ACC112 (cell line): ENCODE data around the gene PHTF2.
A peak's percentile ranks its signal among the peaks of the same experiment; 100 is the strongest.

Experiments
- H2AFZ ChIP-seq: fragments of 200-600 bp; sonication (generic); one replicate; pipeline ENCODE4 v1.6.0; 2017; ENCODE audit warnings: antibody characterized with exemption, low read length; ENCODE audit not compliant: unreplicated experiment
- H3K27ac ChIP-seq: fragments of 200-600 bp; sonication (generic); 2 replicates; pipeline ENCODE4 v1.5.1; 2014; ENCODE audit warnings: low read depth, mild to moderate bottlenecking, antibody characterized with exemption, low read length, moderate library complexity
- H3K27me3 ChIP-seq: fragments of 200-600 bp; sonication (generic); 2 replicates; pipeline ENCODE4 v1.6.1; 2014; ENCODE audit warnings: mild to moderate bottlenecking, antibody characterized with exemption, low read length, moderate library complexity, mixed read lengths; ENCODE audit not compliant: insufficient read depth
- H3K36me3 ChIP-seq: fragments of 200-600 bp; sonication (generic); 2 replicates; pipeline ENCODE4 v1.6.1; 2016; ENCODE audit warnings: mild to moderate bottlenecking, antibody characterized with exemption, low read length, moderate library complexity, mixed read lengths; ENCODE audit not compliant: insufficient read depth
- H3K4me1 ChIP-seq: fragments of 200-600 bp; sonication (generic); one replicate; pipeline ENCODE4 v1.6.1; 2016; ENCODE audit warnings: low read length, mixed read lengths; ENCODE audit not compliant: insufficient read depth, unreplicated experiment, control insufficient read depth
- H3K4me3 ChIP-seq: fragments of 200-600 bp; sonication (generic); 2 replicates; pipeline ENCODE4 v1.5.1; 2014; ENCODE audit warnings: mild to moderate bottlenecking, low read depth, low read length
- H3K79me2 ChIP-seq: fragments of 200-600 bp; sonication (generic); one replicate; pipeline ENCODE4 v1.6.0; 2016; ENCODE audit warnings: low read length; ENCODE audit not compliant: control insufficient read depth, unreplicated experiment, insufficient read depth

The PHTF2 gene

GRCh38 chr7:77798394-77799077 lies at the start of gene PHTF2, which contains the start of gene TMEM60:
Gene PHTF2 (plus strand): TSS chr7:77798773.
Gene TMEM60 (minus strand): TSS chr7:77798434. CDS start chr7:77794373, 4,061 bp downstream.
- H3K27ac ChIP-seq = peak within 1 kb of the TSS; percentile 42; the same call in 1 of the 2 replicates
- H3K4me3 ChIP-seq = peak within 1 kb of the TSS; percentile 90
- peaks cover 24% of the 10 kb centered on the region for H3K4me1 ChIP-seq
- peaks cover 71% of the 10 kb centered on the region for H3K79me2 ChIP-seq
- H2AFZ ChIP-seq = peak within 1 kb of the TSS; percentile 90
- no peaks in the 10 kb centered on the region for H3K27me3 ChIP-seq
- peaks cover 7% of the 10 kb centered on the region; the same call in 1 of the 2 replicates for H3K36me3 ChIP-seq

- Histone ChIP-seq H3K4me3 (no peak overlapping the region), H3K79me2 (peaks cover 5% of the 10 kb centered on the region), H3K27me3 (no peaks in the 10 kb centered on the region), H3K36me3 (no peaks in the 10 kb centered on the region; the same call in 1 of the 2 replicates), H2AFZ (no peak overlapping the region), H3K27ac (no peak overlapping the region), H3K4me1 (no peaks in the 10 kb centered on the region)
Observed at GRCh38 chr7:77752016-77752415, 46.6 kb upstream of the PHTF2 start.

GRCh38 chr7:77753173-77753572 lies 45.4 kb upstream of the PHTF2 start:
- H3K4me1 ChIP-seq = no peaks in the 10 kb centered on the region
- no peak overlapping the region for H3K4me3 ChIP-seq
- no peak overlapping the region for H3K27ac ChIP-seq
- H3K79me2 ChIP-seq = peaks cover 5% of the 10 kb centered on the region
- no peak overlapping the region for H2AFZ ChIP-seq
- H3K36me3 ChIP-seq = no peaks in the 10 kb centered on the region; the same call in 1 of the 2 replicates
- H3K27me3 ChIP-seq = no peaks in the 10 kb centered on the region

- Histone ChIP-seq H3K4me3 (no peak overlapping the region), H2AFZ (no peak overlapping the region), H3K36me3 (no peaks in the 10 kb centered on the region), H3K27ac (no peak overlapping the region), H3K27me3 (no peaks in the 10 kb centered on the region), H3K79me2 (peaks cover 21% of the 10 kb centered on the region), H3K4me1 (peaks cover 6% of the 10 kb centered on the region)
Observed at GRCh38 chr7:77757589-77757988, 41.0 kb upstream of the PHTF2 start.

GRCh38 chr7:77759294-77759889 lies 39.2 kb upstream of the PHTF2 start:
- peaks cover 6% of the 10 kb centered on the region for H3K4me1 ChIP-seq
- no peak overlapping the region for H2AFZ ChIP-seq
- H3K36me3 ChIP-seq = no peaks in the 10 kb centered on the region
- H3K4me3 ChIP-seq = peak overlapping the region; percentile 26
- H3K79me2 ChIP-seq = peaks cover 25% of the 10 kb centered on the region
- H3K27me3 ChIP-seq = no peaks in the 10 kb centered on the region
- H3K27ac ChIP-seq = 0 out of 2 replicates have a peak overlapping the region, but pooled peaks have one; percentile 3

GRCh38 chr7:77760809-77761453 lies 37.6 kb upstream of the PHTF2 start:
- H3K27me3 ChIP-seq = no peaks in the 10 kb centered on the region
- no peak overlapping the region for H2AFZ ChIP-seq
- H3K27ac ChIP-seq = no peak overlapping the region
- H3K4me3 ChIP-seq = no peak overlapping the region
- peaks cover 6% of the 10 kb centered on the region for H3K4me1 ChIP-seq
- H3K36me3 ChIP-seq = no peaks in the 10 kb centered on the region
- peaks cover 25% of the 10 kb centered on the region for H3K79me2 ChIP-seq

GRCh38 chr7:77765481-77765880 lies 33.1 kb upstream of the PHTF2 start:
- no peaks in the 10 kb centered on the region for H3K4me1 ChIP-seq
- no peaks in the 10 kb centered on the region for H3K36me3 ChIP-seq
- peaks cover 16% of the 10 kb centered on the region for H3K79me2 ChIP-seq
- no peak overlapping the region for H2AFZ ChIP-seq
- H3K27me3 ChIP-seq = no peaks in the 10 kb centered on the region
- H3K4me3 ChIP-seq = no peak overlapping the region
- H3K27ac ChIP-seq = no peak overlapping the region

- Histone ChIP-seq H3K27ac (no peak overlapping the region), H3K4me1 (no peaks in the 10 kb centered on the region), H3K79me2 (peaks cover 14% of the 10 kb centered on the region)
Observed at GRCh38 chr7:77765906-77766800, 32.4 kb upstream of the PHTF2 start.

GRCh38 chr7:77766801-77767605 lies 31.6 kb upstream of the PHTF2 start:
- H2AFZ ChIP-seq = no peak overlapping the region
- no peaks in the 10 kb centered on the region for H3K4me1 ChIP-seq
- peaks cover 10% of the 10 kb centered on the region for H3K79me2 ChIP-seq
- no peak overlapping the region for H3K4me3 ChIP-seq
- no peaks in the 10 kb centered on the region for H3K36me3 ChIP-seq
- no peaks in the 10 kb centered on the region for H3K27me3 ChIP-seq
- no peak overlapping the region for H3K27ac ChIP-seq

More at GRCh38 chr7:77765906-77766800, 32.4 kb upstream of the PHTF2 start:
- Histone ChIP-seq H3K27me3 (no peaks in the 10 kb centered on the region), H3K4me3 (no peak overlapping the region), H3K36me3 (no peaks in the 10 kb centered on the region), H2AFZ (no peak overlapping the region)
